ENCODE data around the gene GRIPAP1.

Gene GRIPAP1

GRCh38 chrX:48934581-48935300 is 67.3 kb downstream of the GRIPAP1 start:
- no peak overlapping the region for H3K9ac ChIP-seq (ENCODE audit: low read length in 5 of 5)
- H3K4me1 ChIP-seq (ENCODE audit: control insufficient read depth in 5 of 5, insufficient read depth in 5 of 5, low read length in 5 of 5) = peaks cover 0 to 25% (median 0%) of the 10 kb centered on the region in 5 donors
- no peak overlapping the region for H3K27ac ChIP-seq (ENCODE audit: low read depth, low read length)
- H3K36me3 ChIP-seq (ENCODE audit: control insufficient read depth in 5 of 5, insufficient read depth in 5 of 5, low read length in 5 of 5) = peaks cover 4 to 41% (median 26%) of the 10 kb centered on the region in 5 donors
- H3K27me3 ChIP-seq (ENCODE audit: control insufficient read depth in 5 of 5, insufficient read depth in 4 of 5, low read length in 5 of 5) = peaks cover 0 to 9% (median 2%) of the 10 kb centered on the region in 5 donors
- H3K4me3 ChIP-seq (ENCODE audit: low read depth in 1 of 5, low read length in 5 of 5) = no peak overlapping the region
- peaks cover 0 to 10% (median 5%) of the 10 kb centered on the region in 5 donors for H3K9me3 ChIP-seq (ENCODE audit: control insufficient read depth in 5 of 5, low read length in 5 of 5)

- Histone ChIP-seq H3K27me3 (ENCODE audit: control insufficient read depth in 5 of 5, insufficient read depth in 4 of 5, low read length in 5 of 5) (peaks cover 0 to 4% (median 0%) of the 10 kb centered on the region in 5 donors), H3K9ac (ENCODE audit: low read length in 5 of 5) (no peak overlapping the region), H3K4me3 (ENCODE audit: low read depth in 1 of 5, low read length in 5 of 5) (no peak overlapping the region), H3K4me1 (ENCODE audit: control insufficient read depth in 5 of 5, insufficient read depth in 5 of 5, low read length in 5 of 5) (peaks cover 0 to 21% (median 0%) of the 10 kb centered on the region in 5 donors), H3K9me3 (ENCODE audit: control insufficient read depth in 5 of 5, low read length in 5 of 5) (peaks cover 0 to 10% (median 5%) of the 10 kb centered on the region in 5 donors), H3K36me3 (ENCODE audit: control insufficient read depth in 5 of 5, insufficient read depth in 5 of 5, low read length in 5 of 5) (peaks cover 4 to 37% (median 26%) of the 10 kb centered on the region in 5 donors), H3K27ac (ENCODE audit: low read depth, low read length) (no peak overlapping the region)
These were observed 68.3 kb downstream of the GRIPAP1 start for GRCh38 chrX:48933757-48934156.

GRCh38 chrX:48927736-48928382 is 74.2 kb downstream of the GRIPAP1 start:
- H3K27ac ChIP-seq (ENCODE audit: low read depth, low read length) = no peak overlapping the region
- H3K4me3 ChIP-seq (ENCODE audit: low read depth in 1 of 5, low read length in 5 of 5) = no peak overlapping the region
- no peaks in the 10 kb centered on the region for H3K4me1 ChIP-seq (ENCODE audit: control insufficient read depth in 5 of 5, insufficient read depth in 5 of 5, low read length in 5 of 5)
- H3K9me3 ChIP-seq (ENCODE audit: control insufficient read depth in 5 of 5, low read length in 5 of 5) = peaks cover 0 to 2% (median 2%) of the 10 kb centered on the region in 5 donors
- H3K9ac ChIP-seq (ENCODE audit: low read length in 5 of 5) = no peak overlapping the region
- peaks cover 0 to 10% (median 7%) of the 10 kb centered on the region in 5 donors for H3K27me3 ChIP-seq (ENCODE audit: control insufficient read depth in 5 of 5, insufficient read depth in 4 of 5, low read length in 5 of 5)
- peaks cover 4 to 52% (median 39%) of the 10 kb centered on the region in 5 donors for H3K36me3 ChIP-seq (ENCODE audit: control insufficient read depth in 5 of 5, insufficient read depth in 5 of 5, low read length in 5 of 5)

DNA sequence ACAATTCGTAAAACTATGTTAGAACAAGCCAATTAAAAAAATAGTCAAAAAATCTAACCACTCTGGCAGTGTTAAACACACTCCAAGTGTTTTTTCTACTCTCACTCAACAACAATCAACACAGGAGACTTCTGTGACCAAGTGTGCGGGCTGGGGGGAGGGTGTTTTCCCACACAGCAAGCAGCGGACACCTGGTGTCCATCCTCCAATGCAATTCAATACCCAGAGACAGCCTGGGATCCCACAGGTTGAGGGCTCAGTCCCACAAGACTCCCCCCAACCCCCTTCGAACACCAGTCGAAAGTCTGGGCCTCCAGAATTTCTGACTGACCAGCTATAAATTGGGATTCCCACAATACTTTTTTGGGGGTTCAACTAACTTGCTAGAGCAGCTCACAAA is 74.9 kb downstream of the GRIPAP1 start:
- Histone ChIP-seq H3K9me3 (ENCODE audit: control insufficient read depth in 5 of 5, low read length in 5 of 5) (no peaks in the 10 kb centered on the region), H3K4me3 (ENCODE audit: low read depth in 1 of 5, low read length in 5 of 5) (no peak overlapping the region), H3K27ac (ENCODE audit: low read depth, low read length) (no peak overlapping the region), H3K4me1 (ENCODE audit: control insufficient read depth in 5 of 5, insufficient read depth in 5 of 5, low read length in 5 of 5) (no peaks in the 10 kb centered on the region), H3K9ac (ENCODE audit: low read length in 5 of 5) (no peak overlapping the region), H3K27me3 (ENCODE audit: control insufficient read depth in 5 of 5, insufficient read depth in 4 of 5, low read length in 5 of 5) (peaks cover 0 to 10% (median 7%) of the 10 kb centered on the region in 5 donors), H3K36me3 (ENCODE audit: control insufficient read depth in 5 of 5, insufficient read depth in 5 of 5, low read length in 5 of 5) (peaks cover 4 to 57% (median 41%) of the 10 kb centered on the region in 5 donors)

- no peak overlapping the region for H3K9ac ChIP-seq (ENCODE audit: low read length in 5 of 5)
- peaks cover 0 to 9% (median 4%) of the 10 kb centered on the region in 5 donors for H3K4me1 ChIP-seq (ENCODE audit: control insufficient read depth in 5 of 5, insufficient read depth in 5 of 5, low read length in 5 of 5)
- H3K36me3 ChIP-seq (ENCODE audit: control insufficient read depth in 5 of 5, insufficient read depth in 5 of 5, low read length in 5 of 5) = peaks cover 0 to 51% (median 37%) of the 10 kb centered on the region in 5 donors
- no peak overlapping the region for H3K4me3 ChIP-seq (ENCODE audit: low read depth in 1 of 5, low read length in 5 of 5)
- H3K9me3 ChIP-seq (ENCODE audit: control insufficient read depth in 5 of 5, low read length in 5 of 5) = no peaks in the 10 kb centered on the region
- H3K27me3 ChIP-seq (ENCODE audit: control insufficient read depth in 5 of 5, insufficient read depth in 4 of 5, low read length in 5 of 5) = peaks cover 0 to 15% (median 7%) of the 10 kb centered on the region in 5 donors
- H3K27ac ChIP-seq (ENCODE audit: low read depth, low read length) = no peak overlapping the region
These were observed 77.8 kb downstream of the GRIPAP1 start for GRCh38 chrX:48924270-48924669.

- Histone ChIP-seq H3K4me1 (ENCODE audit: control insufficient read depth in 5 of 5, insufficient read depth in 5 of 5, low read length in 5 of 5) (peaks cover 0 to 12% (median 8%) of the 10 kb centered on the region in 5 donors), H3K27me3 (ENCODE audit: control insufficient read depth in 5 of 5, insufficient read depth in 4 of 5, low read length in 5 of 5) (peaks cover 0 to 15% (median 7%) of the 10 kb centered on the region in 5 donors), H3K36me3 (ENCODE audit: control insufficient read depth in 5 of 5, insufficient read depth in 5 of 5, low read length in 5 of 5) (peaks cover 0 to 51% (median 37%) of the 10 kb centered on the region in 5 donors), H3K4me3 (ENCODE audit: low read depth in 1 of 5, low read length in 5 of 5) (no peak overlapping the region), H3K27ac (ENCODE audit: low read depth, low read length) (no peak overlapping the region), H3K9me3 (ENCODE audit: control insufficient read depth in 5 of 5, low read length in 5 of 5) (no peaks in the 10 kb centered on the region), H3K9ac (ENCODE audit: low read length in 5 of 5) (no peak overlapping the region)
These were observed 78.3 kb downstream of the GRIPAP1 start for GRCh38 chrX:48923771-48924170.
